HS-5 (cell line): Measurements from ENCODE around the gene SNRPF.

Experiments used
- DNase-seq: peaks from one replicate; pipeline ENCODE4 v3.0.0-alpha.2; 2012; ENCODE audit warnings: low read depth

The SNRPF gene

GRCh38 chr12:95859344-95859816 is 628 bp downstream of the SNRPF start:
- peak; percentile 29 for DNase-seq

DNA sequence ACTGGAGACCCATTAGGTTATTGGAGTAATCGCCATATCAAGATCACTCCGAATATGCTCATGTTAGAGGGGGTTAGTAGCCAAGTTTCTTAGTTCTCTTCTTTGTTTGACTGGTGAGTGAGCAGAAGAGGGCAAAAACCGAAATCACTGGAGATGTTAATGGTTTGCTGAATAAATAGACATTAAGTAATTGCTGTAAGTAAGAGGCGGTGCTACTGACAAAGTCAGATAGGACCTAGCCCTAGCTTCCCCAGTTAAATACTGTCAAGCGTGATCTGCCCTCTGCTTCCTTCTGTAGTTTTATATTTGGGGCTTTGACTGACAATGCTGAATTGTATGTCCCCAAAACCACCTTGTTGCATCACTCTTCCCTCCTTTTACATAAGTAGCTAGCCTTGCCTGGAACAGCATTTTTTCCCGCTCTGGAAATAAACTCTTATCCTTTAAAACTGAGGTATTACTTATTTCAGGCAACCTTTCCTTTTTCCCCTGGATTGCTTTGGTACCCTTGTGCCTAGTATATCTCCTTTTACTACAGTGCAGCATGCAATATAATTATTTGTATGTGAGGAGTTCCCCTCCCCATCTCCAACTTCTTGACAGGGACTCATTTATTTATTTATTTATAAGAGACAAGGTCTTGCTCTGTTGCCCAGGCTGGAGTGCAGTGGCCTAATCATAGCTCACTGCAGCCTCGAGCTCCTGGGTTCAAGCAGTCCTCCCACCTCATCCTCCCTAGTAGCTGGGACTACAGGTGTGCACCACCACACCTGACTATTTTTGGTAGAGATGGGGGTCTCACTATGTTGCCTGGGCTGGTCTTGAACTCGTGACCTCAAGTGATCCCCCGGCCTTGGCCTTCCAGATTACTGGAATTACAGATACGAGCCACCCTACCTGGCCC is 1.4 kb downstream of the SNRPF start:
- DNase-seq = no peak

- DNase-seq = no peak
Measured at GRCh38 chr12:95862038-95862437, 3.3 kb downstream of the SNRPF start.

- DNase-seq = no peak
Measured at GRCh38 chr12:95863337-95863736, 4.6 kb downstream of the SNRPF start.

- DNase-seq = no peak
Measured at GRCh38 chr12:95870897-95871296, 12.1 kb downstream of the SNRPF start.

- no peak for DNase-seq
Measured at GRCh38 chr12:95874452-95874851, 15.7 kb downstream of the SNRPF start.

GRCh38 chr12:95877622-95878021 is 18.9 kb downstream of the SNRPF start:
- peak; percentile 16 for DNase-seq

- no peak for DNase-seq
Measured at GRCh38 chr12:95880895-95881294, 22.1 kb downstream of the SNRPF start.

- peak; percentile 55 for DNase-seq
Measured at GRCh38 chr12:95881331-95881955, 22.7 kb downstream of the SNRPF start.

DNA sequence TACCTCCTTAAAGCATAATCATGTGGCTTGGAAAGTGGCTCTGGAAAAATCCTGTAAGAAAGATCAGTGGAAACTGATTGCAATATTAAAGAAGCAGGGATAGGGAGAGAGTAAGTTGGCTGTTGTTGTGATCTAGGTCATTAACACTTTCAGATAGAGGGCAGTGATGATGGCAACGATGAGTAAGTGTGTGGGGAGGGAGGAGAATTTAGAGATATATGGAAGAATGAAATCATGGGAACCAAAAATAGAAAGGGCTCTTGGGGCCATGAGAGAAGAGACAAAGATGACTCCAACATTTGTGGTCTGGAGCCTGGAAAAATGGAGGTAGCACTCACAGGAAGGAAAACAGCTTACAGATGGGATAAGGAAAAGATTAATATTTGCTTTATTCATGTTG is 23.3 kb downstream of the SNRPF start:
- DNase-seq = peak; percentile 18

GRCh38 chr12:95882873-95883272 is 24.1 kb downstream of the SNRPF start:
- no peak for DNase-seq

DNA sequence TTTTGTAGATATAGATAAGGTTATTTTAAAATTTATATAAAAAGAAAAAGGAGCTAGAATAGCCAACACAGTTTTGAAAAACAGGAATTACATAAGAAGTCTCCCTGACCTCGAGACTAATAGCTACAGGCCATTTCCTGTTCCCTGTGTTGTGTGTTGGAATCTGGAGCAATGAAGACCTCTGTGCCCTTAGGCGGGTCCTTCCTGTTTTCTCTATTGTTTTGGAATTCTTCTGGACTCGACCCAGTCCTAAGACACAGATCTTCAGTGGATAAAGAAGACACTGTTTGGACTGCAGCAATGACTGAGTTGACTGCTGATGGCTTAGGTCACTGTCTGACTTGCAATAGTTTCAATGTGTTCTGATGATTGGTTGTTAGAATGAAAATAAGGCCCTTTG is 26.2 kb downstream of the SNRPF start:
- no peak for DNase-seq

DNA sequence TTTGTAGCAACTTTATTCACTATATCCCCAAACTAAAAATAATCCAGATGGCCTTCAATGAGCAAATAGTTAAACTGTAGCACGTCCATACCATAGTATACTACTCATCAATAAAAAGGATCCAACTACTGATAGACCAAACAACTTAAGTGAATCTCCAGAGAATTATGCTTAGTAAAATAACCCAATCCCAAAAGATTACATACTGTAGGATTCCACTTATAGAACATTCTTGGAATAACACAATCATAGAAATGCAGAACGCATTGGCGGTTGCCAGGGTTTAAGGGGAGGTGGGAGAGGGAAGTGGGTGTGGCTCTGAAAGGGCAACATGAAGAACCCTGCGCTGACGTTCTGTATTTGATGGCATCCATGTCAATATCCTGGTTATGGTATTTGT is 28.6 kb downstream of the SNRPF start:
- DNase-seq = no peak

DNA sequence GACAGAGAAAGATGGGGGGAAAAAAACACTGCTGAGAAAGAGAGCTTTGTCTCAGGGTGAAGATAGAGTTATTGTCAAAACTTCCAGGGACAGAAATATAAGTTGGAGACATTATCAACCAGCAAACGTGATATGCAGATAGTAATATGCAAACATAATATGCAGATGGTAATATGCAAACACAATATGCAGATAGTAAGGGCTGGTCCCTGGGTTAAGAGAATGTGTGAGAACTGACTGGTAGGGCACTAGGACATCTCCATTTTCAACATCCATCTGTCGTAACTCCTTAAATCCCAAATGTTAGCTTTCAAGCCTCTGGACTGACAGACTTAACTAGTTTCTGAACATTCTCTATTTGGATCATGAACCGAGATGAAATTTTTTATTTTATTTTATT is 32.2 kb downstream of the SNRPF start:
- DNase-seq = no peak

GRCh38 chr12:95896846-95897245 is 38.1 kb downstream of the SNRPF start:
- no peak for DNase-seq

GRCh38 chr12:95898081-95898480 is 39.3 kb downstream of the SNRPF start:
- no peak for DNase-seq

GRCh38 chr12:95908573-95908972 is 49.8 kb downstream of the SNRPF start:
- peak; percentile 62 for DNase-seq

DNA sequence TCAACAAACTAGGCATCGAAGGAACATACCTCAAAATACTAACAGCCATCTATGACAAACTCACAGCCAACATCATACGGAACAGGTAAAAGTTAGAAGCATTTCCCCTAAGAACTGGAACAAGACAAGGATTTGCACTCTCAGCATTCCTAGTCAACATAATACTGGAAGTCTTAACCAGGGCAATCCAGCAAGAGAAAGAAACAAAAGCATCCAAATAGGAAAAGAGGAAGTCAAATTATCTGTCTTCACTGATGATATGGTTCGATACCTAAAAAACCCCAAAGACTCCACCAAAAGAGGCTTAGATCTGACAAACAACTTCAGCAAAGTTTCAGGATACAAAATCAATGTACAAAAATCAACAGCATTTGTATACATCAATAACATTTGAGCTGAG is 51.1 kb downstream of the SNRPF start:
- DNase-seq = no peak
